GM12891 (cell line): ENCODE data around the gene PINLYP.

ENCODE experiments used
- POLR2A ChIP-seq: IDR thresholded peaks from 2 replicates; pipeline ENCODE4 v1.6.1; 2011; ENCODE audit warnings: low read depth, low read length, control low read depth
- POLR2AphosphoS5 ChIP-seq: IDR thresholded peaks from 2 replicates; pipeline ENCODE4 v1.6.1; 2011; ENCODE audit warnings: low read depth, low read length, control low read depth
- SPI1 ChIP-seq: IDR thresholded peaks from 2 replicates; pipeline ENCODE4 v1.6.1; 2011; ENCODE audit warnings: low read depth, low read length, control low read depth
- TAF1 ChIP-seq: IDR thresholded peaks from 2 replicates; pipeline ENCODE4 v1.6.1; 2011; ENCODE audit warnings: low read depth, low read length, control low read depth

DNA sequence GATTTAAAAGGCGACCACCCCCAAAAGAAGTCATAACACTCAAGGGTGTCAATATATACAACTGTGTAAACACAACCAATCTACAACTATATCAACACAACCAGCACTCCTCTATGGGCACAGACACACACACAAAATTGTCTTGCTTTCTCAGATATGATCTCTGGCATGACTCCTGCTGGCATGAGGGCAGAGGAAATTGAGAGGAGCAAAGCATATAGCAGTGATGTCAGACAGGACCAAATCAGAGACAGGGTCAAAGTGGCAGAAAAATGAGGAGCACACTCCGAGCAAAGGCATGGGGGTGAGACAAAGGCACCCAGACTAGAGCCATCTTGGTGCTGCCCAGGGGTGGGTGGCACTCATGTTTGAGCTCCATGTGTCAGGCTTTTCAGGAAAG is 10.7 kb downstream of the PINLYP start:
- no peak for TF ChIP-seq TAF1
- TF ChIP-seq POLR2A, result no peak
- TF ChIP-seq POLR2AphosphoS5, result no peak
- no peak for TF ChIP-seq SPI1
